Inflammatory macrophage treated with lipopolysaccharide for 4 hours (primary cell): ENCODE data around the gene APOBEC3G.

ENCODE experiments used
- DNase-seq: peaks from one replicate; pipeline ENCODE4 v3.0.0-alpha.2; 2020

Gene APOBEC3G

DNA sequence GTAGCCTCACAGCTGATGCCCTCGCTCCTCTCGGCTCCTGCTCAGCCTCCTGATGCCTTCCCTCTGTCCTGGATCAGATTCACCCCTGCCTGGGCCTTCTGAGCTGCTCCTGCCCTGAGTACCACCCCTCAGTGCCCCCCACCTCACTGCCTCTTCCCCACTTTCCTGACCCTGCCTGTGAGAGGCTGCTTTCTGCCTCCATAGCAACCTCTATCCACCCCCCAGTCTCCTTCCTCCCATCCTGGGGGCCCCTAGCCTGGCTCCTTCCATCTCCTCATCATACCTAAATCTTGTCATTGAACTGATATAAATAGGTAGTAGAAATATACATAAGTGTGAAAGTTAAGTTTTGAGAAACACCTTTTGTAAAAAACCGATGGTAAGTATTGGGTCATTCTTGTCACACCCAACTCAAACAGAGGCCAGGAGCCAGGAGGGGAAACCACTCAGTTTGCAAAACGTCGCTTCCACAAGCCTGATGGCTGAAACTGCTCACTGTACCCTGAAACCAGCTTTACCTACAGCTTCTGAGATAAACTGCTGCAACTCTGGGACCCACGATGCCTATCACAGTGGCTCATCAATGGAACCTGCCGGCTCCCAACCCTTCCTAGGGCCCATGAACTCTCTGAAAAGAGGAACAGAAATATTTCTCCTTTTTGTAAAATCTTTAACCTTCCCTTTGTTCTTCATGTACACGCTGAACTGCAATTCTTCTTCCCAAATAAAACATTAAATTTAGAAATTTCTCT, 15.2 kb downstream of the APOBEC3G start:
- no peak for DNase-seq

DNA sequence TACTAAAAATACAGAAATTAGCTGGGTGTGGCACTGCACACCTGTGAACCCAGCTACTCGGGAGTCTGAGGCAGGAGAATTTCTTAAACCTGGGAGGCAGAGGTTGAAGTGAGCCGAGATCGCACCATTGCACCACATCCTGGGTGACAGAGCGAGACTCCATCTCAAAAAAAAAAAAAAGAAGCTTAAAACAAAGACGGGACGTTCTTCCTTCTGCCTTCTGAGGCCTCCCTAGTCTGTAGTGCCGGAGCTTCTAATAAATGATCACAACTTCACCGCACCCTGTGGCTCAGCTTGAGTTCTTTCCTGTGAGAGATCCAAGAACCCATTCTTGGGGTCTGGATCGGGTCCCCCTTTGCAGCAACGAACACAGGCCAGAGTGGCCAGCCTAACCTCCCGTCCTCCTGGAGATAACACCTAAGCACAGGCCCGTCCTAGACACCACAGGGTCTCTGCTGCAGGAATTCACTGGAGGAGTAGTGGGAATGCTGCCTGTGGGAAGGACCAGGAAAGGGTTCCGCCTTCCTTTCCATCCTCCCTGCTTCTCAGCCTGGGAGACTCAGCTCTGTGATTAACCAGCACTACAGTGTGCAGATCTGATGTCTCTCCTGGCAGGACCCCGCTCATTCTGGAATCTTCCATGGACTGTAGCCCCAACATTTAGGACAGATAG, 17.8 kb downstream of the APOBEC3G start:
- no peak for DNase-seq

DNA sequence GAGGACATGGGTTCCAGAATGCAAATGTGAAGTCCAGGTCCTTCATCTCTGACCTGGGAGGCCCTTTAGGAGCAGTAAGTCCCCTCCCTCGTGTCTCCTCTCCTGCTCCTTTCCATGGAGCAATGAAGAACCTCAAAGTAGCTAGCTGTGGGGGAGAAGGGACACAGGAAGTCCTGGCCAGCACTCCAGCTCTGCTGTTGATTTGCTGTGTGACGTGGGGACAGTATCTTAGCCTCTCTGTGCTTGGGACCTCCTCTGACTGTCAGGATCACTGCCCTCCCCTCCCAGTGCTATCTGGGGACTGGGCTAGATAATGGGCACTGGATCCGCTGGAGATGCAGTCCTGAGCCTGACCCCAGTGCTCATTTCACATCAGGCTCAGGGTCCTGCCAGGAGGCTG, 18.9 kb downstream of the APOBEC3G start:
- DNase-seq, result no peak

DNA sequence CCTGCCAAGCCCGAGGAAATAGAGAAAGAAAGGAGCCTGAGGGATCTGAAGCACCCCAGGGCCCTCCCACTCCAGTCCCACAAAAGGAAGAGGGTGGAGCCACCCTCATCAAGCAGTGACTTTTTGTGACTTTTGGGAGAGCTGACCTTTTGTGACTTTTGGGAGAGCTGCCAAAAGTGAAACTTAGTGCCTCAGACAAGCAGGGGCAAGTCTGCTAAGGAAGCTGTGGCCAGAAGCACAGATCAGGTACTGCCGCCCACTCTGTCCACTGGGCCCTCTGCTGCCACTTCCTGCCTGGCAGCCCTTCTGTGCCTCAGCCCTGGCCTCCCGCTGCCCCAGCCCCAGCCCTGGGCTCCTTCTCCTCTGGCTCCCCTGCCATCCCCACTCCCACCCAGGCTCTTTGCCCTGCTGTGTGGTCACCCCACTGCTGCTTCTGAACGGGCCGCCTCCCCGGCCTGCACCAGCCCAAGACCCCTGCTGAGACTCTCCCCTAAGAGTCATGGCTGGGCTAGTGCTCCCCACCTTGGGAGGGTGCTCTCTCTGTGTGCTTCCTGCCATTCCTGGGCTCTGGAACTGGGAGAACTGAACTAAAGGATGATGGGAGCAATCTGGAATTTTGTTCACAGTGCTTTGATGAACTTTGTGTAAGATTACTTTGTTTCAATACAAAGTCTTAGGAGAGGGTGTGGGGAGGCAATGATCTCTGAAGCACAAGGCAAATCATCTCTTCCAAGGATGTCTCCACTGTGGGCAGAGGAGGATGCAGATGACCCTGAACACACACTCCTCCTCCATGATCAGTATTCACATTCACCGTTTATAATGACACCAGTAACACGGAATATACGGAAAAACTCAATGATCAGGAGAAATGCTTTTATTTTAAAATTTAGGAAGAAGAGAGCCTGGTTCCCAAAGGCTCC, 20.3 kb downstream of the APOBEC3G start, which contains the start of gene APOBEC3H:
Gene APOBEC3H, plus strand, starts transcription at position 147 of the 923 bp plus-strand sequence. CDS start 3,035 bp downstream, outside the sequence.
- DNase-seq, result peak; percentile 80

DNA sequence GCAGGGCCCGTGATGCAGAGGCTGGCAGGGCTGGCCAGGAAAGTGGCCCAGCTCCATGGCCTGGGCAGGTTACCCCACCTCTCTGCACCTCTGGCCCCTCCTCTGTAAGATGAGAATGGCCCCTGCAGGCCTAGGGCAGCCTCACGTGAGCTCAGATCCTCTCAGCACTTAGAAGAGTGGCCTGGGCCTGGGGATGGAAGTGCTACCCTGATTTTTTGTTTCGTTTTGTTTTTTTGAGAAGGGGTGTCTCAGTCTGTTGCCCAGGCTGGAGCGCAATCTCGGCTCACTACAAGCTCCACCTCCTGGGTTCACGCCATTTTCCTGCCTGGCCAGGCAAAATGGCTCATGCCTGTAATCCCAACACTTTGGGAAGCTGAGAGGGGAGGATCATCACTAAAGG, 21.0 kb downstream of the APOBEC3G start:
- no peak for DNase-seq

DNA sequence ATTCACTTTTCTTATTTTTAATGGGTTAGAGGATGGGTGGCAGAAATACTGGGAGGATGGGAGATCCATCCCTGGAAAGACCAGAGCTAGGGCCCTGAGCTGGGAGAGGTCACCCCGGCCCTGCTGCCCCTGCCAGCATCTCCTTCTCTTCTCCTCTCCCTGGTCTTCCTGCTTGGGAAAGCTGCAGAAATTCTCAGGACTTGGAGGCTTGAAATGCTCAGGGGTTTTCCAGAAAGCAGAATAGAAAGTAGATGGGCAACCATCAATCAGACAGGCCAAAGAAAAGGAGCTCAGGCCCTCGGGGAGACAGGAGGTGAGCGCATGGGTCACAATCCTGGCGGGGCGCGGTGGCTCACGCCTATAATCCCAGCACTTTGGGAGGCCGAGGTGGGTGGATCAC, 21.5 kb downstream of the APOBEC3G start:
- no peak for DNase-seq

DNA sequence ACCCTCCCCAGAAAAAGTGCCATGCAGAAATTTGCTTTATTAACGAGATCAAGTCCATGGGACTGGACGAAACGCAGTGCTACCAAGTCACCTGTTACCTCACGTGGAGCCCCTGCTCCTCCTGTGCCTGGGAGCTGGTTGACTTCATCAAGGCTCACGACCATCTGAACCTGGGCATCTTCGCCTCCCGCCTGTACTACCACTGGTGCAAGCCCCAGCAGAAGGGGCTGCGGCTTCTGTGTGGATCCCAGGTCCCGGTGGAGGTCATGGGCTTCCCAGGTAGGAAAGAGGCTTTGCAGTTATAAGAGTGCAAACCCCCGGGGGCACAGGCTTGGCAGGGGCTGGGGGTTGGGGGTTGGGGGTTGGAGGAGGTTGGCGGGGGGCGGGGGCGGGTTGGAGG, 24.2 kb downstream of the APOBEC3G start:
- no peak for DNase-seq

DNA sequence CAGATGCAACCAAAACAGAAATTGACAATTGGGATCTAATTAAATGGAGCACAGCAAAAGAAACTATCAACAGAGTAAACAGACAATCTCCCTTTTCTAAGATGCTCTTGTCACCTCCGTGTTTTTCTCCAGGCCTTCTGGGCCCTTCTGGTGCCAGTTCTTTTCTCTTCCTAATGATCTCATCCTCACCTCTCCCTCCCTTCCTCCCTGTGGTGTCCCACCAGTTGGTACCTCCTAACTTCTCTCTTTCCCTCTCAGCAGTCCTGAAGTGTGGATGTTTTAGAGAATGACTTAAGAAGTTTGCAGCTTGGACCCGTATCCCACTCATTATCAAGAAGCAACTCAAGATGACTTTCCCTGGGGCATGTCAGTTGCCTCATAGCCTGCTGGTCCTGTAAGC, 26.4 kb downstream of the APOBEC3G start:
- no peak for DNase-seq

DNA sequence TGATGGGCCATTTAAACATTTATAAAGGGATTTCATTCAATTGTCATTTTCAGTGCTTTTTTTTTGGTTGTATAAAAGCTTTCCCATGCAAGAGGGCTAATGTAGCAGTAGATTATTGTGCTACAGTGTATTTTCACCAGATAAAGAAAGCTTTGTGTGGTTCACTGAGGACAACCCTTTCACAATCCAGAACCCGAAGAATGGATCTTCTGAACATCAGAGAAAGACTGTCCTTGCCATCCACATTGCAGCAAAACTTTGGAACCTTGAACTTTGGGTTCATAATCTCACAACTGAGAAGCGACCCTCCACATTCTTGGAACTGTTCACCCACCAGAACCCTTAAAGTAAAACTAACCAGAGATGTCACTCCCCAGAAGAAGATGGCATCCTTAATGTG, 29.3 kb downstream of the APOBEC3G start:
- no peak for DNase-seq

DNA sequence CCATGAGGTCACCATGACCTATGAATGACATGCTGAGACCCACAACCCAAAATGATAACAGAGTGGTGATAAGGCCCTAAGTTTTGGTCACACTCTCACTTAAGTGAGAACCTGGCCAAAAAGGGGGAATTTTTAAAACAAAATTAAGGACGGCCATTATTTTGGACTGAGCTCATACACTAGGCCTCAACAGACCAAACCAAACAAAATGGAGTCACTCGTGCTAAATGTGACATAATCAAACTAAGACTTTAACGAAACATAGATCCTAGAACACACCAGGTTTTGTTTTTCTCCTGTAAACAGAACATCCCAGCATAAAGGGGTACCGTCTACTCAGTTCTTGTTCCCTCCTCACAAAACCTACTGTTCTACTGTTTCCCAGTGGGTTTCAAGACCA, 31.4 kb downstream of the APOBEC3G start:
- no peak for DNase-seq

DNA sequence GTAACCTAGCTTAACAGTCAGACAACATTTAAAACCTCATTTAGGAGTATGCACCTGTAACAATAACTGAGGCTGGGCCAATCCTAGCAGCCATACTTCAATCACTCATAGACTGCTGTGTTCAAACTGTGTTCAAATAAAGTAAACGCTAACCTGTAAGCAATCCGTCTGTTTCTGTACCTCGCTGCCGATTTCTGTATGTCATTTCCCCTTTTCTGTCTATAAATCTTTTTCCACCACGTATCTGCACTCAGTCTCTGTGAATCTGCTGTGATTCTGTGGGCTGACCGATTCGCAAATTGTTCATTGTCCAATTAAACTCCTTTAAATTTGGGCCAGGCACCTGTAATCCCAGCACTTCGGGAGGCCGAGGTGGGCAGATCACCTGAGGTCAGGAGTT, 32.3 kb downstream of the APOBEC3G start:
- DNase-seq, result no peak

DNA sequence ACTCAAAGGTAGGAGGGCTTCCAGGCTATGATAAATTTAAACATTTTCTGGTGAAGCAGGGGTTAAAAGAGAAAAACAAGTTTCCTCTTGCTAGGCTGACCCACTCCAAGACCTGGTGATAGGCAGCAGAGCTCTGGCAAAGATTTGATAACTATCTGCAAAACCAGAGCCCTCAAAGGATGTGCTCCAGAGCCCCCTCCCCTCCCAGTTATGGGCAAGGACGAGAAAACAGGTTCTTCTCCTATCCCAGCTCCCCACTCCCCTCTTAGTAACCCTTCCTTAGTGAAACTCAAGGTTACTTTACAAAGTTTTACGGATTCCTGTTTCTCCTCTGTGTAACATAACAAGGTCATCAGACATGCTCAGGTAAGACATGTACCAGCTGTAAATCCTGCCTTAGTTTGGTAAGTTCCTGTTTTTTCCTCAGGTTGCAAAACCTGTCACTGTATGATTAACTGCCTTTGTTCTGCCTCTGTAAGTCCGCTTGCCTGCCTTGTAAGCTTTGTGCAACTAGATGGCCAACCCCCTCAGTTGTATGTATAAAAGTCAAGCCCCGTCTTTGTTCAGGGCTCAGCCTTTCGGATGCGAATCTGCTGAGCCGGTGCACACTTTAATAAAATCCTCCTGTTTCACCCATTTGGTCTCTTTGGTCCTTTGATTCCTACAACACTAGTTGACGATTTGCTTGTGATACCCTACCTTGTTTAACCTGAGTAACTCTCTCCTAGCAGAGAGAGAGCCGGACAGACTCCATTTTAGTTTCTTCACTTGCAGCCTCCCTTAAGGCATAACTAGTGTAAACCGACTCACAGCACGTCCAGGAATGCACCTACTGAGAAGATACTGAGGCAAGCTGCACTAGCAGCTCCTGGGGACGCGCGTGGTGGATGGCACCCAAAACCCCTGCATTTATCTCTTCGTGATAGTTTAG, 33.8 kb downstream of the APOBEC3G start:
- no peak for DNase-seq

DNA sequence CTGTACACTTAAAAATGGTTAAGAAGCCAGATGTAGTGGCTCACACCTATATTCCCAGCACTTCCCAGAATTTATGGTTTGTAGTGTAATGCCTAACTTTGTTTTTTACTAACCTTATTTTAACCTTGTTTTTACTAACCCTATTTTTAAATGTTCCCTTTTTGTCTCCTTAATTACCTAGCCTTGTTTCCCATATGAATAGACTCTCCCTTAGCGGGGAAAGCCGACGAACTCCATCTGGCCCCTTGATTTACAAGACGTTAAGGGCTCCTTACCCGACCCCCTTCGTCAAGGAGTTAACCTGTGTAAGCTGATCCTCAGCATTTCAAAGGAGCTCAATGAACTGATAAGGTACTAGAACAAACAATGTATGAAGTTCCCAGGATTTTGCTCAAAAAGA, 37.0 kb downstream of the APOBEC3G start:
- no peak for DNase-seq

DNA sequence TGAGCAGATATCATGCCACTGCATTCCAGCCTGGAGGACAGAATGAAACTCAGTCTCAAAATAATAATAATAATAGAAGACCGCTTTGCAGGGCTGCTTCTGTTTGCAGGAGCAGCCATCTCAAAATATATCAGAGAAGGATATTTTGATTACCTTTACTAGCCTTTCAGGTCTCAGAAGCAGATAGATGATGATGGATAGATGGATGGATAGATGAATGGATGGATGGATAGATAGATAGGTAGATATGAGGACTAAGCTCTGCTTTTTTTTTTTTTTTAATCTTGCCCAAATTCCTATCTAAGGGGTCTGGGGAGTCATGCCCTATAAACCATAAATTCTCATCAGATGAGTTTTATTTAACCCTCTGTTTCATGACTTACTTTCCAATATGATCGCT, 38.5 kb downstream of the APOBEC3G start:
- DNase-seq, result no peak

DNA sequence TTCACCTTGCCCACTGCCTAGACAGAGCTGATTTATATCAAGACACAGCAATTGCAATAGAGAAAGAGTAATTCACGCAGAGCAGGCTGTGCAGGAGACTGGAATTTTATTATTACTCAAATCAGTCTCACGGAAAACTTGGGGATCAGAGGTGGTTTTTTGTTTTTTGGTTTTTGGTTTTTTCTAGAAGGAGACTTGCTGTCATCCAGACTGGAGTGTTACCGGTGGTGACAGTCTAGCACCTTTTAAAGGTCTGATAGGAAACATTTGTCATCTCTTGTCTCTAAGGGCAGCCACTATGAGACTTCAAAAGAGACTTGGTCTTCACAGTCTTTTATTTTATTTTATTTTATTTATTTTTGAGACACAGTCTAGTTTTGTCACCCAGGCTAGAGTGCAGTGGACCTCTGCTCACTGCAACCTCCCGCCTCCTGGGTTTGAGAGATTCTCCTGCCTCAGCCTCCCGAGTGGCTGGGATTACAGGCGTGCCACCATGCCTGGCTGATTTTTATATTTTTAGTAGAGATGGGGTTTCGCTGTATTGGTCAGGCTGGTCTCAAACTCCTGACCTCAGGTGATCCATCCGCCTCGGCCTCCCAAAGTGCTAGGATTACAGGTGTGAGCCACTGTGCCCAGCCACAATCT, 39.0 kb downstream of the APOBEC3G start:
- DNase-seq, result no peak

DNA sequence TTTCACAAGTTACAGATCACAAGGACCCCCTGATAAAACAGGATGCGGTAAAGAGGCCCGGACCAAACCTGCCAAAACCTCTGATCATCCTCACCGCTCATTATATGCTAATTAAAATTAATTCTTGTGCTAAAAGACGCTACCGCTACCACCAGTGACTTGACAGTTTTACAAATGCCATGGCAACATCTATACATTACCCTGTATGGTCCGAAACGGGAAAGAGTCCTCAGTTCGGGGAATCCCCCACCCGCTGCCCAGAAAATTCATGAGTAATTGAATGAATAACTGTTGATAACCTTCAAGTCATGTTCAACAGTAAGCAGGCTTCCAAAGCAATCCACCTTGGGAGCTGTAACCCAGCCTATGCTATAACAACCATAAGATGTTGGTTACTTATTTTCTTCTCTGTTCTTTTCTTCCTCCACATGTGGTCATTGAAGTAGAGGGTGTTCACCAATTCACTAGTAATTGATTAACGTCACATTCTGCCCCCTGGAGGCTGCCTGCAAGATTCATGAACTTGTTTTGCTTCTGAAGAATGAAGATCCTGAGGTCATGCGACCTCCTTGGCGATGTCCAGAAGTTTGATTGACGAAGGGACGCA, 40.6 kb downstream of the APOBEC3G start:
- DNase-seq, result peak; percentile 77

DNA sequence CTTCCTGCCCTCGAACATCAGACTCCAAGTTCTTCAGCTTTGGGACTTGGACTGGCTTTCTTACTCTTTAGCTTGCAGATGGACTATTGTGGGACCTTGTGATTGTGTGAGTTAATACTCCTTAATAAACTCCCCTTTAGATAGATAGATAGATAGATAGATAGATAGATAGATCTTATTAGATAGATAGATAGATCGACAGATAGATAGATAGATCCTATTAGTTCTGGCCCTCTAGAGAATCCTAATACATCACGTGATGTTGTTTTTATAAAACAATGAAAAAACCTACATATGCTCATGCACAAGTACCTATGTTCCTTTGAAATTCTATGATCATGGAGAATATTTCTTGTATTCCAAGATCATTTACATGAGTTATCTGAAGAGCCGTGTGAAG, 43.9 kb downstream of the APOBEC3G start:
- DNase-seq, result no peak

DNA sequence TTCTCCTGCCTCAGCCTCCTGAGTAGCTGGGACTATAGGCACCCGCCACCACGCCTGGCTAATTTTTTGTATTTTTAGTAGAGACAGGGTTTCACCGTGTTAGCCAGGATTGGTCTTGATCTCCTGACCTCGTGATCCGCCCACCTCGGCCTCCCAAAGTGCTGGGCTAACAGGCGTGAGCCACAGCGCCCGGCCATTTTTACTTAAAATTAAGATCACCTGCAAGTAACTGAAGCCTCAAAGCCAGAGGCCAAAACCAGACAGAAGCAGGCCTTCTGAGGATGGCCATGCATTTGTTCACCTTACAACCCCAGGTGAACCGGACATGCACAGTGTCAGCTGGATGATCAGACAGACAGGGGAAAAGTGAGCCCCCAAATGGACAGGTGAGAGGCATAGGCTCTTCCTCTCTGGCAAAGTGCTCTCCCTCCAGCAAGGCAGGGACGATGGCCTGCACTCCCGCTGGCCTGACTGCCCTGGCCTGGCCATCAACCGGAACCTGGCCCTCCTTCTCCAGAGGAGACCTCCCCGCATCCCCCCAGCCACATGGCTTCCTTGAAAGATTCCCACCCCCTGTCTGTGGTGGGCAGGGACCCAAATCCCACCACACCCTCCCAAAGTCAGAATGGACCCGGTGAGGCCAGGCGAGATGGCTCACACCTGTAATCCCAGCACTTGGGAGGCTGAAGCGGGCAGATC, 45.8 kb downstream of the APOBEC3G start:
- DNase-seq, result no peak

DNA sequence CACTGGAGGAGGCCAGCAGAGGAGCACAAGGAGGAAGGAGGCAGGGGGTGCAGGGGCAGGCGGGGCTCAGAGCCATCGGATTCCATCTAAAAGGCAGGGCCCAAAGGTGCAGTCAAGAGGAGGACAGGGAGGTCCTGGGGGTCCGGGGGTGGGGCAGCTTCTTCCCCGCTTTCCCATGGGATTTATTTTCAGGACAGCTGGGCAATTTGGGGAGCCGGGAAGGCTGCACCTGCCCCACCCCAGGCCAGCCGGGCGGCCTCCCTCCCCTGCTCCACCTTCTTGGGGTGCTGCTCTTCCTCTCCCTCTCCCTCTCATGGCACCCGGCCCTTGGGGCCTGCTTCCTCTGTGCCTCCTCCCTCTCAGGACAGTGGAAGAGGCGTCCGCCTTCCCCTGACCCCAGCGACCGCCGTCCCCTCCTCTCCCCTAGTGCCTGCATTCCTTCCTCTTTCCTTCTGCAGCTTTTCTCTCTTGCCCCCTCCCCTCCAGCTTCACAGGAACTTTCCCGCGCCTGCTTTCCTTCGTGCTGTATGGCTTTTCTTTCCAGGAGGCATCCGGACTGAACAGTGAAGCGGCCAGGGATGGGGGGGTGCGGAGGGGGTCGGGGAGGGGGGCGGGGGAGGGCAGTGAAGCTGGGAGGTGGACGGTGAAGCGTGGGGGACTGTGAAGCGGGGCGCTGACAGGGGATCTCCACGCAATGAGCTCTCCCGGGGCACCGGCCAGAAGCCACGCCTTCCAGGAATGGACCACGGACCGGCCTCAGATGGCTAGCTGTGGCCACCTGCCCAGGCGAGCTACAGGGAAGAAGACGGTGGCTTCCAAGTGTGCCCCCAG, 46.9 kb downstream of the APOBEC3G start:
- DNase-seq, result no peak

DNA sequence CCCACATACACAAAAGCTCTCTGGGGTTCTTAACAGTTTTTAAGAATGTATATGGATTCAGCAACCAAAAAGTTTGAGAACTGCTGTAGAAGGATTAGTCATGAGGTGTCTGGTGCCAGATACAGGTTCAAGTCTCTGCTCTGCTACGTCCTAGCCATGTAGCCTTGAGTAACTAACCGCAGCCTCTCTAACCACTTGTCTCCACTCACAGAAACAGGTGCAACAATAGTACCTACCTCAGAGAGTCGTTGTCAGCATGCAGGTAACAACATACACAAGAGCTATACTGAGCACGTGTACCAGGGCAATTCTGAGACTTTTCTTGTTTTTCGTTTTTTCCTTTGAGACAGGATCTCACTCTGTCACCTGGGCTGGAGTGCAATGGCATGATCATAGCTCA, 48.5 kb downstream of the APOBEC3G start:
- DNase-seq, result no peak
